ENCODE measurements around the gene GARRE1. TPM values are rescaled to one million over a fixed set of nuclear protein-coding genes. Genes with fewer than 3 reads are reported as not detected.

GARRE1 gene
- total and polyA plus RNA-seq, 4 donors, result 6.7 to 69.0 (median 14.7) TPM

- H3K9ac ChIP-seq (ENCODE audit: insufficient read depth in 1 of 2, low read length in 2 of 2), result no peak overlapping the region
- H3K27ac ChIP-seq (ENCODE audit: low read depth in 1 of 2, low read length in 1 of 2), result no peak overlapping the region
- TF ChIP-seq CTCF (IDR thresholded peaks at IDR 0.05; ENCODE audit: control extremely low read depth, extremely low read depth), result no peak
- ATAC-seq (ENCODE audit: insufficient read depth, low FRiP score) (no peak), DNase-seq (no peak)
- WGBS, 2 donors, result 93 to 94% methylated on average over 4 of the region's 4 CpGs
- no peaks in the 10 kb centered on the region for H3K9me3 ChIP-seq (ENCODE audit: control insufficient read depth in 4 of 4, insufficient read depth in 3 of 4, low read length in 3 of 4)
- peaks cover 9 to 20% (median 16%) of the 10 kb centered on the region in 4 donors for H3K36me3 ChIP-seq (ENCODE audit: control insufficient read depth in 4 of 4, insufficient read depth in 4 of 4, low read length in 4 of 4)
- no peaks in the 10 kb centered on the region for H3K27me3 ChIP-seq (ENCODE audit: control insufficient read depth in 3 of 3, insufficient read depth in 3 of 3, low read length in 2 of 3)
- H3K4me1 ChIP-seq (ENCODE audit: control insufficient read depth in 5 of 5, insufficient read depth in 5 of 5, low read length in 5 of 5), result peaks cover 0 to 6% (median 3%) of the 10 kb centered on the region in 5 donors
- H3K4me3 ChIP-seq, result no peak overlapping the region
Observed at GRCh38 chr19:34231439-34231838, 22.9 kb upstream of the GARRE1 start.

- Histone ChIP-seq H3K27ac (ENCODE audit: low read depth in 1 of 2, low read length in 1 of 2) (peak overlapping the region in 1 of 2 donors; percentile 77), H3K36me3 (ENCODE audit: control insufficient read depth in 4 of 4, insufficient read depth in 4 of 4, low read length in 4 of 4) (peaks cover 9 to 16% (median 14%) of the 10 kb centered on the region in 4 donors), H3K27me3 (ENCODE audit: control insufficient read depth in 3 of 3, insufficient read depth in 3 of 3, low read length in 2 of 3) (no peaks in the 10 kb centered on the region), H3K9ac (ENCODE audit: insufficient read depth in 1 of 2, low read length in 2 of 2) (no peak overlapping the region), H3K4me1 (ENCODE audit: control insufficient read depth in 5 of 5, insufficient read depth in 5 of 5, low read length in 5 of 5) (peaks cover 0 to 8% (median 3%) of the 10 kb centered on the region in 5 donors), H3K4me3 (no peak overlapping the region), H3K9me3 (ENCODE audit: control insufficient read depth in 4 of 4, insufficient read depth in 3 of 4, low read length in 3 of 4) (no peaks in the 10 kb centered on the region)
- ATAC-seq (ENCODE audit: insufficient read depth, low FRiP score) (peak; percentile 72), DNase-seq (peak; percentile 21 to 39 (median 26))
- TF ChIP-seq CTCF (IDR thresholded peaks at IDR 0.05; ENCODE audit: control extremely low read depth, extremely low read depth), result no peak
- 44 to 49% methylated on average over 11 of the region's 11 CpGs for WGBS, 2 donors
Observed at GRCh38 chr19:34232566-34233481, 21.5 kb upstream of the GARRE1 start.

GRCh38 chr19:34235425-34235940 is 18.9 kb upstream of the GARRE1 start:
- H3K4me1 ChIP-seq (ENCODE audit: control insufficient read depth in 5 of 5, insufficient read depth in 5 of 5, low read length in 5 of 5), result peaks cover 0 to 8% (median 3%) of the 10 kb centered on the region in 5 donors
- DNase-seq (no peak), ATAC-seq (ENCODE audit: insufficient read depth, low FRiP score) (no peak)
- H3K9me3 ChIP-seq (ENCODE audit: control insufficient read depth in 4 of 4, insufficient read depth in 3 of 4, low read length in 3 of 4), result no peaks in the 10 kb centered on the region
- H3K27ac ChIP-seq (ENCODE audit: low read depth in 1 of 2, low read length in 1 of 2), result no peak overlapping the region
- H3K4me3 ChIP-seq, result no peak overlapping the region
- no peaks in the 10 kb centered on the region for H3K27me3 ChIP-seq (ENCODE audit: control insufficient read depth in 3 of 3, insufficient read depth in 3 of 3, low read length in 2 of 3)
- H3K36me3 ChIP-seq (ENCODE audit: control insufficient read depth in 4 of 4, insufficient read depth in 4 of 4, low read length in 4 of 4), result peaks cover 0 to 5% (median under 1%) of the 10 kb centered on the region in 4 donors
- 82 to 93% methylated on average over 2 of the region's 2 CpGs for WGBS, 2 donors
- no peak for TF ChIP-seq CTCF (IDR thresholded peaks at IDR 0.05; ENCODE audit: control extremely low read depth, extremely low read depth)
- H3K9ac ChIP-seq (ENCODE audit: insufficient read depth in 1 of 2, low read length in 2 of 2), result no peak overlapping the region

All from lung (tissue), 12 donors.